IMR-90 (cell line): ENCODE results near the gene ATF5. TPM values are rescaled to one million over a fixed set of nuclear protein-coding genes. Genes with fewer than 3 reads are reported as not detected.
"Not testable (repeated sequence)": the region's sequence is repeated elsewhere in the genome, so short reads cannot be mapped to it uniquely, and the experiment has no call there.

ENCODE experiments used
- ATAC-seq: fragments of 200-7000 bp; cut with Tn5 transposase; 2 replicates; pipeline ENCODE4 v1.9.1; 2020; ENCODE audit warnings: low read depth, mild to moderate bottlenecking, moderate library complexity
- BruUV-seq: library from RNA; stranded (reverse); fragments of 400-500 nt; replicated peaks from 2 replicates; lab custom pipeline; 2021; lab: Mats Ljungman, UMichigan
- CTCF ChIA-PET: fragments of 300-600 bp; formaldehyde crosslinking; extraction: SDS; loops from one replicate; lab custom pipeline; 2021; ENCODE audit warnings: antibody characterized with exemption; lab: Yijun Ruan, JAX
- POLR2A ChIA-PET: fragments of 300-600 bp; sonication (Branson Sonifier 250); formaldehyde crosslinking; loops from one replicate; lab custom pipeline; 2022; ENCODE audit warnings: antibody characterized with exemption; ENCODE audit not compliant: unreplicated experiment; lab: Charles Lee
- DNase-seq: peaks from one replicate; pipeline ENCODE4 v3.0.0; 2013
- H2AFZ ChIP-seq: replicated peaks from 2 replicates; pipeline ENCODE3; 2013; ENCODE audit warnings: low read length, mild to moderate bottlenecking; ENCODE audit not compliant: poor library complexity
- H2AK5ac ChIP-seq: 2 replicates; pipeline ENCODE4 v1.6.1; 2013; ENCODE audit warnings: low read depth, low read length, inconsistent platforms
- H2AK9ac ChIP-seq: replicated peaks from 2 replicates; pipeline ENCODE3; 2013; ENCODE audit warnings: mild to moderate bottlenecking, low read depth, low read length, moderate library complexity; ENCODE audit not compliant: poor library complexity
- H2BK120ac ChIP-seq: 2 replicates; pipeline ENCODE4 v1.6.1; 2013; ENCODE audit warnings: low read depth, low read length, inconsistent platforms
- H2BK15ac ChIP-seq: 3 replicates; pipeline ENCODE4 v1.6.1; 2013; ENCODE audit warnings: low read depth, low read length, inconsistent platforms
- H2BK20ac ChIP-seq: 2 replicates; pipeline ENCODE4 v1.6.1; 2013; ENCODE audit warnings: low read depth, mild to moderate bottlenecking, inconsistent platforms, low read length, moderate library complexity
- H2BK5ac ChIP-seq: 2 replicates; pipeline ENCODE4 v1.6.1; 2013; ENCODE audit warnings: mild to moderate bottlenecking, low read depth, low read length, inconsistent platforms; ENCODE audit not compliant: poor library complexity, severe bottlenecking
- H3K14ac ChIP-seq: replicated peaks from 2 replicates; pipeline ENCODE4 v1.6.1; 2013; ENCODE audit warnings: low read depth, low read length, inconsistent platforms
- H3K18ac ChIP-seq: 2 replicates; pipeline ENCODE4 v1.6.1; 2013; ENCODE audit warnings: low read depth, low read length, control low read depth
- H3K23ac ChIP-seq: 2 replicates; pipeline ENCODE4 v1.6.1; 2013; ENCODE audit warnings: low read depth, low read length, inconsistent platforms
- H3K27ac ChIP-seq: 2 replicates; pipeline ENCODE4 v1.5.1; 2013; ENCODE audit warnings: mild to moderate bottlenecking, control low read depth, low read length; ENCODE audit not compliant: insufficient read depth
- H3K27me3 ChIP-seq: 2 replicates; pipeline ENCODE4 v1.6.1; 2013; ENCODE audit warnings: low read length; ENCODE audit not compliant: control insufficient read depth, insufficient read depth
- H3K36me3 ChIP-seq: 2 replicates; pipeline ENCODE4 v1.6.1; 2013; ENCODE audit warnings: low read length, mixed read lengths; ENCODE audit not compliant: control insufficient read depth, insufficient read depth
- H3K4ac ChIP-seq: 2 replicates; pipeline ENCODE4 v1.6.1; 2013; ENCODE audit warnings: low read depth, low read length, inconsistent platforms
- H3K4me1 ChIP-seq: 2 replicates; pipeline ENCODE4 v1.6.1; 2013; ENCODE audit warnings: low read length, mixed read lengths; ENCODE audit not compliant: control insufficient read depth, insufficient read depth
- H3K4me2 ChIP-seq: 2 replicates; pipeline ENCODE4 v1.6.1; 2013; ENCODE audit warnings: low read depth, mild to moderate bottlenecking, control low read depth, low read length, moderate library complexity
- H3K4me3 ChIP-seq: 2 replicates; pipeline ENCODE4 v1.5.1; 2013; ENCODE audit warnings: low read depth, mild to moderate bottlenecking, control low read depth, low read length, moderate library complexity; ENCODE audit not compliant: insufficient read depth
- H3K56ac ChIP-seq: 2 replicates; pipeline ENCODE4 v1.6.1; 2013; ENCODE audit warnings: low read length, inconsistent platforms; ENCODE audit not compliant: insufficient read depth; ENCODE audit errors: extremely low read depth
- H3K79me1 ChIP-seq, 2 experiments: 2 replicates each; pipeline ENCODE4 v1.6.1; 2013; ENCODE audit warnings: low read length in 2 of 2, inconsistent platforms in 1 of 2, low read depth in 1 of 2
- H3K9ac ChIP-seq: 2 replicates; pipeline ENCODE4 v1.6.1; 2013; ENCODE audit warnings: low read depth, low read length, control low read depth
- H3K9me1 ChIP-seq: 2 replicates; pipeline ENCODE4 v1.6.1; 2013; ENCODE audit warnings: low read length, inconsistent platforms; ENCODE audit not compliant: insufficient read depth
- H3K9me3 ChIP-seq: 2 replicates; pipeline ENCODE4 v1.6.1; 2013; ENCODE audit warnings: low read length; ENCODE audit not compliant: control insufficient read depth, insufficient read depth
- H4K20me1 ChIP-seq: 2 replicates; pipeline ENCODE4 v1.6.1; 2013; ENCODE audit warnings: low read length, inconsistent platforms; ENCODE audit not compliant: insufficient read depth
- H4K5ac ChIP-seq: 2 replicates; pipeline ENCODE4 v1.6.1; 2013; ENCODE audit warnings: mild to moderate bottlenecking, low read depth, low read length, control low read depth
- H4K8ac ChIP-seq, 2 experiments: 2 replicates each; pipeline ENCODE4 v1.6.1; 2013; ENCODE audit warnings: low read depth in 2 of 2, low read length in 2 of 2, control low read depth in 1 of 2, inconsistent platforms in 1 of 2
- H4K91ac ChIP-seq: 2 replicates; pipeline ENCODE4 v1.6.1; 2013; ENCODE audit warnings: low read depth, low read length, inconsistent platforms; ENCODE audit not compliant: insufficient read depth
- WGBS, 2 experiments: methylation state at CpG; one replicate each; pipeline versions ENCODE4 v1.1.5 to v1.1.7; 2013; ENCODE audit warnings: missing lambda C conversion rate in 2 of 2; ENCODE audit not compliant: insufficient read length in 1 of 2; ENCODE audit errors: extremely low coverage in 2 of 2; 5-methylcytosine and 5-hydroxymethylcytosine counted together
- dilution Hi-C: fragments of 300-500 bp; cut with HindIII; formaldehyde crosslinking; loops from one replicate; pipeline ENCODE4 v1.14.3; 2018; ENCODE audit warnings: low sequenced_read_pairs; ENCODE audit not compliant: unreplicated experiment
- in situ Hi-C: fragments of 300-500 bp; cut with MboI; formaldehyde crosslinking; loops from 3 replicates; pipeline ENCODE4 v1.14.3; 2019; ENCODE audit warnings: low sequenced_read_pairs, inconsistent platforms, mixed read lengths
- intact Hi-C: fragments of 100-400 bp; cut with micrococcal nuclease; formaldehyde crosslinking; loops from 2 replicates; pipeline ENCODE4 v1.10.0; 2022
- polyA plus RNA-seq, 3 experiments: library from polyadenylated mRNA; depleted of rRNA; stranded (reverse); fragments of >200 nt; gene quantifications; 2 replicates each; pipeline ENCODE4 v1.2.3, GENCODE V29; 2012; ENCODE audit warnings: low replicate concordance in 1 of 3
- total RNA-seq: library from RNA; depleted of rRNA; stranded (reverse); fragments of >200 nt; gene quantifications from 2 replicates; pipeline ENCODE4 v1.2.3, GENCODE V29; 2012

The ATF5 gene
- total and polyA plus RNA-seq, 2 of the 4 experiments (the other 2 are of a cell fraction), result 2.7 to 15.7 TPM

DNA sequence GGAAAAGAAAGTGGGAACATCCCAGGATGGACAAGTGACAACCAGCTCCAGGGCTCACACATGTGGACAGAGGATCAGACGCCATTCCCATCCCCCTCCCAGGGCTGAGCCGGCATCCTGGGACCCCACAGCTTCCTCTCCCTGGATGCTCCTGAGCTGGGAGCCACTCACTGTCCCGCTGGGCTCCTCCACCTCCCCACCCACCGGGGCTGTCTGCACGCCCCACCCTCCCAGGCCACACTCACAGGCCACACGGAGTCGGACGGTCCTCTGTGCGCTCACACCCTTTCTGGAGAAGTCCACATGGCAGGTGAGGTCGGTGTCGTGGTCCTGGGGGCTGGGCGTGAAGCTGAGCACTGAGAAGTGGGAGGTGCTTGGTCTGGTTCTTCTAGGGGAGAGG is 30.9 kb downstream of the ATF5 start:
- H3K4me3 ChIP-seq, H2BK15ac ChIP-seq, H3K79me1 ChIP-seq, H2AK9ac ChIP-seq, H4K20me1 ChIP-seq, H4K8ac ChIP-seq, dilution Hi-C loops, DNase-seq, H3K36me3 ChIP-seq, H2AK5ac ChIP-seq, H3K4ac ChIP-seq, H3K9me1 ChIP-seq, ATAC-seq, H3K14ac ChIP-seq, CTCF ChIA-PET, H3K23ac ChIP-seq, H2AFZ ChIP-seq, H4K91ac ChIP-seq, H3K9ac ChIP-seq, H2BK20ac ChIP-seq, BruUV-seq, H2BK5ac ChIP-seq, H3K4me2 ChIP-seq, intact Hi-C loops, H3K4me1 ChIP-seq, H3K18ac ChIP-seq, H3K56ac ChIP-seq, H2BK120ac ChIP-seq, H4K5ac ChIP-seq, H3K9me3 ChIP-seq, in situ Hi-C loops, H3K27ac ChIP-seq, H3K27me3 ChIP-seq, POLR2A ChIA-PET: not testable (repeated sequence)
- no CpG with 5 or more reads among the region's 12 CpGs for WGBS, 2 experiments

DNA sequence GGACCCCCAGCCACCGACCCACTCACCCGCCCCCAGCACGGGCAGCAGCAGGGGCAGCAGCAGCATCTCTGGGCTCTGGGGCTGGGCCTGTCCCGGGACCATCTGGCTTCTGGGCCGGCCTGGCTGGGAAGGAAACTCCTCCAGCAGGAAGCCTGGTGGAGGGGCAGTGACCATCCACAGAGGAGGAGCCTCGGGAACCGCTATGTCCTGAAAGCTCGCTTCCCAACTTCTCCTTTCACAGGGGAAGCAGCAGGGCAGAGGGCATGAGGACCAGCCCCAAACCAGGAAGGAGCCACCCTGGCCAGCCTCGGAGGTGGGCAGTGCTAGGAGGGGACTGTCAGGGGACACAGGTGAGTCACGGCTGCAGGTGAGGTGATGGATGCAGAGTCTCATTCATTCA is 32.0 kb downstream of the ATF5 start, which contains the start of gene SIGLEC11:
Gene SIGLEC11, minus strand, starts transcription at position 193 of the 400 bp plus-strand sequence. Its CDS starts 91 bp downstream, at position 102.
- H3K36me3 ChIP-seq, DNase-seq, H2BK120ac ChIP-seq, H3K9ac ChIP-seq, H4K91ac ChIP-seq, H3K4ac ChIP-seq, in situ Hi-C loops, H2BK15ac ChIP-seq, ATAC-seq, H3K14ac ChIP-seq, POLR2A ChIA-PET, H2AK5ac ChIP-seq, CTCF ChIA-PET, H3K4me3 ChIP-seq, H4K8ac ChIP-seq, H2AK9ac ChIP-seq, H3K56ac ChIP-seq, H3K9me1 ChIP-seq, H3K9me3 ChIP-seq, H4K5ac ChIP-seq, H3K27ac ChIP-seq, H3K27me3 ChIP-seq, H2AFZ ChIP-seq, H3K18ac ChIP-seq, BruUV-seq, H3K23ac ChIP-seq, dilution Hi-C loops, H4K20me1 ChIP-seq, intact Hi-C loops, H3K4me2 ChIP-seq, H2BK5ac ChIP-seq, H2BK20ac ChIP-seq, H3K79me1 ChIP-seq, H3K4me1 ChIP-seq: not testable (repeated sequence)
- no CpG with 5 or more reads among the region's 10 CpGs for WGBS, 2 experiments
